Suprapubic skin (tissue), 4 donors: ENCODE measurements around the gene PRRT4.

ENCODE experiments used
- CTCF ChIP-seq, 2 donors: fragments of 200-600 bp in 1 of 2; fragments of 450-650 bp in 1 of 2; sonication (generic) in 1 of 2; IDR thresholded peaks; one replicate each; pipeline ENCODE4 v1.5.1; 2016 to 2019; ENCODE audit warnings: antibody characterized with exemption in 2 of 2, mild to moderate bottlenecking in 1 of 2, moderate library complexity in 1 of 2
- POLR2A ChIP-seq, 2 donors: fragments of 450-650 bp; IDR thresholded peaks; one replicate each; pipeline ENCODE4 v1.6.1; 2017; ENCODE audit warnings: antibody characterized with exemption in 2 of 2, mild to moderate bottlenecking in 2 of 2, moderate library complexity in 2 of 2
- POLR2AphosphoS5 ChIP-seq, 3 donors: sonication (generic); formaldehyde crosslinking; IDR thresholded peaks; one replicate each; pipeline ENCODE4 v1.6.1; 2017; ENCODE audit warnings: antibody characterized with exemption in 3 of 3

GRCh38 chr7:128363261-128363721 is 1.8 kb upstream of the PRRT4 start:
- TF ChIP-seq CTCF (IDR thresholded peaks at IDR 0.05), result no peak
- no peak for TF ChIP-seq POLR2A (IDR thresholded peaks at IDR 0.05)
- no peak for TF ChIP-seq POLR2AphosphoS5 (IDR thresholded peaks at IDR 0.05)
